Subcutaneous adipose tissue (tissue), 4 donors: ENCODE results near the gene NTN1. TPM values are rescaled to one million over a fixed set of nuclear protein-coding genes. Genes with fewer than 3 reads are reported as not detected.

Experiments used
- CTCF ChIP-seq: fragments of 450-650 bp; IDR thresholded peaks from one replicate; pipeline ENCODE4 v1.5.1; 2016; ENCODE audit warnings: low read depth, mild to moderate bottlenecking, control low read depth, antibody characterized with exemption, moderate library complexity
- total RNA-seq, 4 donors: library from RNA; depleted of rRNA; stranded (reverse); fragments of >200 nt; gene quantifications; one replicate each; pipeline ENCODE4 v1.1.0, GENCODE V29; 2016

NTN1 gene
- total RNA-seq, 4 donors from 2014 or later, result 0.85 to 7.9 (median 3.2) TPM

- no peak for TF ChIP-seq CTCF
Measured at GRCh38 chr17:9109933-9110332, 88.6 kb downstream of the NTN1 start.

- no peak for TF ChIP-seq CTCF
Measured at GRCh38 chr17:9110501-9110900, 89.2 kb downstream of the NTN1 start.

GRCh38 chr17:9115214-9116191 lies 94.2 kb downstream of the NTN1 start:
- no peak for TF ChIP-seq CTCF

DNA sequence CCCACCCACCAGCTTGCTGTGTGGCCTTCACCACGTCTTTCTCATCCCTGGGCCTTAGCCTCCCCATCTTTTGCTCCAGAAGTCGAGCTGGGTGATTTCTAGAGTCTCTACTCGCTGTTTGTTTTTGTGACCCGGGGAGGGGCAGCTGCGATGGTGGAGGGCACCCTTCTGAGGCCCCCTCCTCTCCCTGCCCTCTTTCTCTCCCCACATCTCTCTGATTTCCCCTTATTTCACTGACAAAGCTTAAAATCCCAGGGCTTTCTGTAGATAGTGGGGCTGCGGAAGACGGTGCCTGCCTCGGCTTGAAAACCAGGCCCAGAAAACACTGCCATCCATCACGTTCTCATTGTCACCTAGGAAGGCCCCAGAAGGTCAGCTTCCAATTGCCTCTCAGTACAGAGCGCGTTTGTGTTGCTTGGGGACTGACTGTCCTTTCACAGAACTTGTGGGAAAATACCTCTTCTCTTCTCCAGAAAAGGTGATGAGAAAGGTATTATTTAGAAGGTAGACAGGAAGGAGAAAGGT lies 95.1 kb downstream of the NTN1 start:
- TF ChIP-seq CTCF, result no peak

DNA sequence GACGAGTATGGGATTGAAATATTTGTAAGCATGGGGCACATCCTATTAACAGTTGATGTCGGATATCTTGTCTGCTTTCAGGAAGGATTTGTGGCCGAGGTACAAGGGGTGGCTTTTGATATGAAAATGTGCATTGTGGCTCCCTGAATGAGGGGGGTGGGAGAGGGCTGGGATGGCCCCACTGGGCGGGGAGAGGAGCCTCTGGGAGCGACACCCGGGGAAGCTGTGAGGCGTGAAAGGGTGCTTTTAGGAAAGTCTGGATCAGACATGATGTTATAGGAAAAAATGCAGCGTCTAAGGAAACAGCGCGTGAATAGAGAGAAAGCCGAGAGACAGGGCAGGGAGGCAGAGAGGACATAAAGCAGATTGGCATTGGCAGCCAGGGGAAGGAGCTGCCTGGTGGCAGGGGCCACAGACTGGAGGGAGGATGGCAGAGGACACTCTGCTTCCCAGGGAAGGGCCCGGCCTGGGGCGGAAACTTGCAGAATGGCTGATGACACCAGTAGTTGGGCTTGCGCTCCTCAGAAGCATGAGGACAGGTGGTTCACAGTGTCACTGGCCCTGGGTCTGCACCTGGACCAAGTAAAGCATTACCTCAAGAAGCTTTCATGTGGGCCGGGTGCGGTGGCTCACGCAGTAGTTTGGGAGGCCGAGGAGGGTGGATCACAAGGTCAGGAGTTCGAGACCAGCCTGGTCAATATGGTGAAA lies 95.7 kb downstream of the NTN1 start:
- no peak for TF ChIP-seq CTCF

GRCh38 chr17:9120471-9120870 lies 99.2 kb downstream of the NTN1 start:
- no peak for TF ChIP-seq CTCF
